AG08395 (cell line): ENCODE results near the gene BRD1.

Experiments used
- DNase-seq: peaks from one replicate; pipeline ENCODE4 v3.0.0; 2012; ENCODE audit warnings: mixed read lengths, low spot score

BRD1 gene

GRCh38 chr22:49751318-49751965, 76.2 kb downstream of the BRD1 start:
- no peak for DNase-seq

DNA sequence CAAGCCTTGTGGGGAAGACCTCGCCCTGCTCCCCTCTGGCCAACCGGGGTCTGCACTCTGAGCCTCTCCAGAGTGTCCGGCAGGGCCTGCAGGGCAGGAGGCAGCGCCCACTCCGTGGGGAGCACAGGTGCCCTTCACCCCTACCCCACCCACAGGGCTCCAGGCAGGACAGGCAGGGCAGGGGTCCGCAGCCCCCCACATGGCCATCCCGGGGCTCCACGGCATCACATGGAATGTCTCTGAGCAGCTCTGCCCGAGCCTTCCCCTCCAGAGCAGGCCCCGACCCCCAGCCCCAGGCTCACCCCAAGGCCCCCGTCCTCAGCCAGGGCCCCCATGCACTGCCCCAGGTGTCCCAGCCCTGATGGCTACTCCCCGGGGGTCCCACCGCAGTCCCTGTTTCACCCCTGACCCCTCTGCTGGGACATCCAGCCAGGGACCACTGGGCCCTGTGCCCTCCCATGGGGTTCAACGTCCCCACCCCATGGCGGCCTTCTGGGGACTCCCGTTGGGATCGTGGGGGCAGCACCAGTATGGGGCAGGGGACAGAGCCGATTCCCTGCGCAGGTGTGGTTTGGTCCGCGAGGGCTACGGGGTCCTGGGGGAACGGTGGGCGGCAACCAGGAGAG, 77.7 kb downstream of the BRD1 start:
- no peak for DNase-seq

GRCh38 chr22:49749227-49749626, 78.4 kb downstream of the BRD1 start:
- DNase-seq: no peak

DNA sequence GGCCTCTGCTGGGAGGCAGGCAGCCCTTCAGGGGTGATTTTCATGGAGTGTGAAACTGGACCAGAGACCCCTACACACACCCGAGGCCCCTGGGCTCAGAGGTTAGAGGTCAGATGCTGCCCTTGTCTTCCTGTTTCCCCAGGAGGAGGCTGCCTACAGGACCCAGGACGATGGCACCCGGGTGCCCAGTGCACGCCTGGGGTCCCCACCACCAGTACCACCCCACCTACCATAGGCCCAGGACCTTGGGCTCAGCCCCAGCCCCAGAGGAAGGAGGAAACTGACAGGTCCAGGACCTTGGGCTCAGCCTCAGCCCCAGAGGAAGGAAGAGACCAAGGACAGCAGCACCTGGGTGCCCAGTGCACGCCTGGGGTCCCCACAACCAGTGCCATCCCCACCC, 79.2 kb downstream of the BRD1 start:
- no peak for DNase-seq

DNA sequence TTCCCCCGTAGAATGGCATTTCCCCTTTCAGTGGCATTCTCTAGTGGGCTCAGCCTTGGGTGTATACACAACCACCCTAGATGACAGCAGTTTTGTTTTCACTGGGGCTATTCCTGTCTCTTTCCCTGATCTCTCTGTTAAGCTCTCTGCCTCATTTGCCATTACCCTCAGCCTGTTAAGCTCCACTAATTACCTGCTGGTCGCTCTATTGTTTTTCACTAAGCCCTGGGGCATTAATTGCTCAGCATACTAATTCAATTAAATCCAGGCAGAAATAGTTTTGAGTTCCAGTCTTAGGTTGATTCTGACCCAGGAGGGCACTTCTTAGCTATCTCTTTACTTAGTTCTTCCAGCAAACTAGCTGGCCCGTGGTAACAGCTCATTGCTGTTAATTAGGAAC, 80.0 kb downstream of the BRD1 start:
- DNase-seq: no peak

GRCh38 chr22:49747130-49747529, 80.5 kb downstream of the BRD1 start:
- no peak for DNase-seq

DNA sequence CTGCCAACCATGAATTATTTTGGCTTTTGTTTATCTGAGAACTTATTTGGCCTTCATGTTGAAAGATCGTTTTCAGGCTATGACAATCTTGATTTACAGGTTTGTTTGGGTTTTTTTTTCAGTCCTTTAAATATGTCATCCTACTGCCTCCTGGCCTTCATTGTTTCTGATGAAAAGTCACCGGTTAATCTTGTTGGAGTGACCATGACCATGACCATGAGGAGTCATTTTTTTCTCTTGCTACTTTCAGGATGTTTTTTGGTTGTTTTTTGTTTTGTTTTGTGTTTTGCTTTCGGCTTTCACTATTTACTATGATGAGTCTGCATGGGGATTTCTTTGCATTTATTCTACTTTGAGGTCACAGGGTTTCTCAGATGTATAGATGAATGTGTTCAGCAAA, 81.6 kb downstream of the BRD1 start:
- no peak for DNase-seq

- no peak for DNase-seq
Measured at GRCh38 chr22:49740242-49740641, 87.4 kb downstream of the BRD1 start.

DNA sequence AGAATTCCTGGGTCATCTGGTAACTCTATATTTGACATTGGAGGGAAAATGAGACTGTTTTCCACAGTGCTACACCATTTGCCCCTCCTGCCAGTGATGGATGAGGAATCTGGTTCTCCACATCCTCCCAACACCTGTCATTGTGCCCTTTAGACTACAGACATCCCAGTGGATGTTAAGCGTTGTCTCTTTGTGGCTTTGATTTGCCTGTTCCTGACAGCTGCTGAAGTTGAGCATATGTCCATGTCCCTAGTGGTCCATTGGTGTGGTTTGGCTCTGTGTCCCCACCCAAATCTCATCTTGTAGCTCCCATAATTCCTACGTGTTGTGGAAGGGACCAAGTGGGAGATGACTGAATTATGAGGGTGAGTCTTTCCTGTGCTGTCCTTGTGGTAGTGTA, 88.5 kb downstream of the BRD1 start:
- DNase-seq: no peak

- no peak for DNase-seq
Measured at GRCh38 chr22:49738566-49738965, 89.1 kb downstream of the BRD1 start.

DNA sequence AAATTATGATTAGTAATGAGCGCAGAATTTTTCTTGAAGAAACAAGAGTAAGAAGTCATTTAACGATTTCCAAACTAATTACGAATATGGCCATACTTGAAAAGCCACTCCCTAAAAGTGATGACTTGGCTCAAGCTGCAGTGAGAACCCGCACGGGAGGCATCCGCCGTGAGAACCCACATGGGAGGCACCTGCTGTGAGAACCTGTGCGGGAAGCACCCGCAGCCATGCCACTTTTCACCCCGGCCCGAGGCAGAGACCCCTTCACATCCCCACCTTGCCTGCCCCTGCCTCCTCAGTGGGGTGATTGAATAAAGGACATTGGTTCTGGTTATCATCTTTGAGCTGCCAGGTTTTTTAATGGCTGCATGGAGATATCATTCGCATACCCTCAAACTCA, 89.7 kb downstream of the BRD1 start:
- no peak for DNase-seq

DNA sequence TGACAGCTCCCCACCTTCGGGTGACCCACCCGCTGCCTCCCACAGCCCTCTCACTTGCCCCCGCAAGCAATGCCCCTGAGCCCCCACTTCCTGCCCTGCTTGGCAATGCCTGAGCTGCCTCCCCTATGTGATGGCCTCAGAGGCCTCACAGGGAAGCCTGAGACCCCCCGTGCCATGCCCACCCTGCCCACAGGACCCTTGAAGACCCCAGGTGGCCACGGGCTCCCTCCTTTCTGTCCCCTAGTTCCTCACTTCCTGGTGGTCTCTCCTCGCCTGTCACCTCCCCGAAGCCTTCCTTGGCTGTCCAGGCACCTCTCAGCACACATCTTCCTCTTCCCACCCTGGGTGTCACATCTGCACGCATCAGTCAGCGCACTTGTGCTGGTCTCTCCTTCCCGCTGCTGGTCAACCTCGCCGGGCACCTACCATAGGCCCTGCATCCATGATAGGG, 90.5 kb downstream of the BRD1 start:
- DNase-seq: no peak

- DNase-seq: no peak
Measured at GRCh38 chr22:49736538-49736937, 91.1 kb downstream of the BRD1 start.

GRCh38 chr22:49735901-49736421, 91.7 kb downstream of the BRD1 start:
- DNase-seq: no peak

GRCh38 chr22:49735411-49735900, 92.2 kb downstream of the BRD1 start:
- DNase-seq: peak; percentile 24

DNA sequence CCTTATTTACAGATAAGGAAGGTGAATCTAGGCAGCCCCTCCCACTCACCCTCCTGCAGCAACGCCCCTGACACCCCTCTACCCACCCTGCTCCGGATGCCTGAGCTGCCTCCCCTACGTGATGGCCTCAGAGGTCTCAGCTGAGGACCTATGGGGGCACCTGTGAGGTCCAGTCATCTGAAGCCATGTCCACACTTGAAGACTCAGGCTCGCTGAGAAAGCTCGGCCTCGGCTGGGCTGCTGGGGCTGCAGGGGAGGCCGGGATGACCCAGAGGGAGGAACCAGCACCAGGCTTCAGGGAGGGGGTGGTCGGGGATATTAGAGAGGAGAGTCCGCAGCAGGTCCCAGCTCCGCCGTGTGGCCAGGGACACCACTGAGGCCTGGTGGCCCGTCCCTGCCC, 92.8 kb downstream of the BRD1 start:
- no peak for DNase-seq

DNA sequence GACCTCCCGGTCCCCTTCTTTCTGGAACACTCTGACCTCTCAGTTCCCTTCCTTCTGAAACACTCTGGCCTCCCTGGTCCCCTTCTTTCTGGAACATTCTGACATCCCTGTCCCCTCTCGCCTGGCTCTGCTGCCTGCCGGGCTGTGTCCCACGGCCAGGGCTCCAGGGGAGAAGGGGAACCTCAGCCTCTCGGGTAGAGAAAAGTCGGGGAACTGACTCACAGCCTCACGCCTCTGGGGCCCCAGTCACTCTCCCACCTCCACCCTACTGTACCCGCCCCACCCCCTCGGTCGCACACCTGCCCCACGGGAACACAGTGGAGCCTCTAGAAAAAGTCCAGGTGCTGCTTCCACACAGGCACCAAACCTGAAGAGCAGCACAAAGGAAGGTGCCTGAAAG, 93.3 kb downstream of the BRD1 start:
- DNase-seq: no peak

GRCh38 chr22:49733631-49734030, 94.0 kb downstream of the BRD1 start:
- no peak for DNase-seq

GRCh38 chr22:49730656-49731055, 97.0 kb downstream of the BRD1 start:
- no peak for DNase-seq

- DNase-seq: no peak
Measured at GRCh38 chr22:49728570-49729271, 99.0 kb downstream of the BRD1 start.

DNA sequence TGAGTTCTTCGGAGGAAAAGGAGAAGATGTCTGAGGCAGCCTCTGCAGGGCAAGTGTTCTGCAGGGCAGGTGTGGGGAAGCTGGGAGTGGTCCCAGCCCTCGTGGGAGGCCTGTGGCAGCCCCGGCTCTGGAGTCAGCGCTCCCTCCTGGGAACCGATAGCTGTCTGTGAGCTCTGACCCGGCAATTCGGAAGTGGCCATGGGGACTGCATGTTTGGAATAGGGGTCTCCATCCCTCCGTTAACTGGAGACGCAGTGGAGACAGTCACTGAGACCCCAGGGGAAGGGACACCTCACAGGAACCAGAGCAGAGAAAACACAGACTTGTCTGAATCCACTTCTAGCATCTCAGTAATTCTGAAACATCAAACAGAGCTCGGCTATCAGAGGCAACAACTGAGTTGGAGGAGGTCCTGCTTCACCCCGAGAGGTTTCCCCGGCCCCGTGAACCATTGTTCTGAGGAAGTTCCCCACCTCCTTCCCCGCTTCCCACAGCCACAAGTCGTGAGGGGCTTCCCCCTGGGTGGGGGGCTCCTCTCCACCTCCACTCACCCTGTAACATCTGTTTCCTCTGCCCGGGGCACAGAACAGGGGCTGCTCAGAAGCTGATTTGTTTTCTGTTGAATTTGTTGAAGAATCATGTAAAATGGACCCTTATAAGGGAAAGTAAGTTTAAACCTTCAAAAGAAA, 99.6 kb downstream of the BRD1 start:
- DNase-seq: no peak

- no peak for DNase-seq
Measured at GRCh38 chr22:49727191-49727880, 100.3 kb downstream of the BRD1 start.
